HG02884 (cell line): ENCODE measurements around the gene POLA1.
A peak's percentile ranks its signal among the peaks of the same experiment; 100 is the strongest.

Experiments
- ATAC-seq: cut with Tn5 transposase; IDR thresholded peaks from one replicate; pipeline ENCODE4 v1.9.1; 2021; ENCODE audit warnings: mild to moderate bottlenecking, moderate library complexity; ENCODE audit not compliant: unreplicated experiment

POLA1 gene

DNA sequence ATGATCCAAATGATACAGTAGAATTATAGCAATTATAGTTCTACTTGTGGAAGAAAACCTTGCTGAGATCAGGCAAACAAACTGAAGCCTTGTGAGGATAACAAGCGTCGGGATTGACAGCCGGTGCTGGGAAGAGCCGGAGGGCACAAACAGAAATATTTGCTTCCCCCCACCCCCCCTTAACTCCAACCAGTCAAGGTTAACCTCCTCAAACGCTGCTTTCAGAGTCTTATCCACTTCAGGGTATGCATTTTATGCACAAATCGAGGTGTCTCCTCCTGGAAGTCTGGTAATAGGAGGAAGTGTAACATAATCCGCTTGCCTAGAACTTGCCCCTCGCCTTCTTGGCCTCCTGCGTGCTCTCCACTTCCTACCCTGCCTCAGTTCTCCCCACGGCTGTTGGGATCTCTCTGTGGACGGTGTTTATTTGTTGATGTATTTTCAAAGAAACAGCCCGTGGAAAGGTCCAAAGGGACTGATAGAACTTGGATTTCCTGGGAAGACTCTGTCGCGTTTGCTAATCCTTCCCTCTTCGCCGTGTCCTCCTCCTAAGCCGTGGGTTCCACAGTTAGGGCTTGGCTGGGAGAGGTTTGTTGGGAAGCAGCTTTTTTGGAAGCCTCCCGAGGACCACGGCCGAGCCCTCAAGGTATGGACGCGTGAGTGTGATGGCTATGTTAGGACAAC lies 326.1 kb downstream of the POLA1 start:
- no peak for ATAC-seq

DNA sequence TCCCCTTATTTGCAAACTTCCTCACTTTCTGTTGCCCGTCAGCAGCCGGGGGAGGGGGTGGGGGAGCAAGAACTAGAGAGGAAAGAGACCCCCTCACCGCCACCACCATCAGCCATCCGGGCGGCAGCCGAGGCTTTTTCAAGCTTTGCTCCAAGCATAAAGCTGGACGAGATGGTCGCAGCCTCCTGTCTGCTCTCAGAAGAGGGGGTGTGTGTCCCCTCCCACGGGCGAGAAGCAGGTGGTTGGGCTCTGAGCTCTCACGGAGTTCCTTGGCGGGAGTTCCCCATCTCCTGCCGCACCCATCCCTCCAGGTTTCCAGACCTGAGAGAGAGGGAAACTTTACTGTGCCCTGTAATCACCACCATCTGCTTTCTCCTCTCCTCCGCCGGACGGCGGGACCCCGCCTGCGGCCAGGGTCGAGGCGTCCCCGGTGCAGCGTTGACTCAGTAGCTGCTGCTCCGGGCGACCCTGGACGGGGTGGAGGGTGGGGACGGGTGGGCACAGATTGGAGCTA lies 326.7 kb downstream of the POLA1 start:
- peak; percentile 32 for ATAC-seq

DNA sequence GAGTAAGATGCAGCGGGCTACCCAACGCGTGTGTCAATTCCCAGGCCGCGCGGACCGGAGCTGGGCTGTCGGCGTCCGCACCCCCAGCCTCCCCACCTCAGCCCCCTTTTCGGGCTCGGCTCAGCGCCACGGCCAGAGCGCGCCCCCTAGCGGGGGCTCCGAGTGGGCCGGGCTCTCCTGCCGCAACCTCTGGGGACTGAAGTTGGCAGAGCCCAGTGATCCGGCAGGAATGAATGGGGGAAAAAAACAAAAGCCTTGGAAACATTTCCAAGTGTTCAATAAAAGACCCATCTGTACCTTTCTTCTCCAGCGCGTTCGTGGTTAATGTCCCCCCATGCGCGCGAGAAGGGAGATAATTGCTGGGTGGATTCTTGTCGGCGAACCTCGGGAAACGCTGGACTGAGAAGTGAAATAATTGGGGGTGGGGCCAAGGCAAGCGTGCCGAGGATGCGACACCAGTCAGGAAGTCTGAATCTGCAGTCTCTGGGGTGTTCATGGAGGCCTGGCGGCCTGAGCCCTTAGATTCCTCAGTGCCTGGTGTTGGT lies 327.3 kb downstream of the POLA1 start:
- peak; percentile 48 for ATAC-seq

DNA sequence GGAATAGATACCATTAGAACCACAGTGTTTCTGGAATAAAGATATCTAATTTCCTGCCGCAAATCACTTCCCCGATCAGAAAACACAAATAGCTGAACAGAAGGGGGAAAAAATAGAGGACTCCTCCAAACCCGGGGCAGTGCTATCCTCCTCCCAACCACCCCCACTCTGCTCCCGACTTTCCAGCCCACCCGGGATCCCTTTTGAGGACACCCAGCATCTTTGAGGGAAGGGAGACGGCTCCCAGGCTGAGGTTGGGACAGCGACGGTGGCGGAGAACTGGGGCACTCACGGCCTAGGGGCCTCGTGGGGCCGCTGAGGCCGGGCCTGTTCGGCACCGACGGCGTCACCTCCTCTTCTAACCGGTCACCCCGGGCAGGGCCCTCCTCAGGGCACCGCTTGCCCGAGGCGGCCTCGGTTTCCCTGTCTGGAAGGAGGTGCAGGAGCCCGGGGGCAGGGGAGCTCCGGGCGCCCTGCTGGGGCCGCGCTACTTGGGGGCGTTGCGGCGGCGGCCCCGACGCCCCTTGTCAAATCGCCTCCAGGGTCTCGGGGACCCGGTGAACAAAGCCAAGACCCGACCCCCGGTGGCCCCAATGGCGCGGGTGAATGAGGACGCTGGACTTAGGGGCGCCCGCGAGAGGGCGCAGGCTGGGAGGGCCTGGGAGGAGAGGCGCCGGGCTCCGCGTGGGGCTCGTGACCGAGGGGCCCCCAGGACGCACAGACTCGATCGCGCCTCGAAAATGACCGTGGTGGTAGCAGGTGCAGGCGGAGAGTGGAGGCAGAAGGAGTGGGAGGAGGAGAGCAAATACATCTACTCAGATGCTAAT lies 329.0 kb downstream of the POLA1 start:
- no peak for ATAC-seq

DNA sequence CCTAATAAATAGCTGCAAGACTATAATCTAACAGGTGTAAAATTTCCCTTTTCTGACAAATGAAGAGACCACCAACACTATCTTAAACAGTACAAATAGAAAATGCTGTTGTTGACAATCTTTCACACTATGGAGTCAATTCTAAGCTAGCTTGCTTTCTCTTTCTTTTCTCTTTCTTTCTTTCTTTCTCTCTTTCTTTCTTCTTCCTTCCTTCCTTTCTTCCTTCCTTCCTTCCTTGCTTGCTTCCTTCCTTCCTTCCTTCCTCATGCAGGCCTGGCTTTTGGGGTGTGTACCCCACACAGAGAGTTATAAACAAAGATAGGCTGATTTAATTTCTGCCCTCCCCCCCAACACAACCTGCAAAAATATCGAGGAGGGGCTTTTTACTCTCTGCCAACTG lies 330.2 kb downstream of the POLA1 start:
- ATAC-seq: no peak

DNA sequence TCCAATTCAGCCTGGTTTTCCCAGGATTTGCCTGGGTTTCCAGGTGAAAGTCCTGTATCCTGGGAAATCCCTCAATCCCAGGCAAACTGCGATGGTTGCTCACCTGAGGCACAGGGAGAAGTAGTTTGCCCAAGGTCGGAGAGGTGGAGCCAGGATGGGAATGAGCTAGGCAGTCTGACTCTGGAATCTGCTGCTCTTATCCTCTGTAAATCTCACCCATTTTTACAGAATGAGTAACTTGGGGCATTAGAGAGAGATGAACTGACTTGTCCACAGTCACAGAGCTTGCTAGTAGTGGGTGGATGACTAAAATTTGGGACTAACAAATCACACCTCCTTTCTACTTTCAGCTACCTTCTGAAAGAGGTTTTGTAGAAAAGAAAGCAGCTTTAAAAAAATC lies 331.9 kb downstream of the POLA1 start:
- no peak for ATAC-seq

DNA sequence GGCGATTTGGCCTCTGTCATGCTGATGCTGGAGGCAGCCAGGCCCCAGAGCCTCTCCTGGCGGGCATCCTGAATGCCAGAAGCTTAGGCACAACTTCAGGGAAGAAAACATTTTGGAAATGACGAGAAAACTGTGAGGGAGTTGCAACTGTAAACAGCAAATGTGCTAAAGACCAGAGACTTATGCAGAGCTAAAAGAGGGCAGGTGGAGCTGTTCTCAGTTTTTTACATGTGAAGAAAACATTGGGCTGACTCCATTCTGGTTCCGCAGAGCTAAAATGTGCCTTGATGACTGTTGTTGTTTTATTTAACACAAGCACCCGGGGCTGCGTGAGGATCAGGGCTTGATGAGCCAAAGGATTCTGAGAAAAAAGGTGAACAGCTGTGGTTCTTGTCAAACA lies 332.9 kb downstream of the POLA1 start:
- ATAC-seq: no peak

DNA sequence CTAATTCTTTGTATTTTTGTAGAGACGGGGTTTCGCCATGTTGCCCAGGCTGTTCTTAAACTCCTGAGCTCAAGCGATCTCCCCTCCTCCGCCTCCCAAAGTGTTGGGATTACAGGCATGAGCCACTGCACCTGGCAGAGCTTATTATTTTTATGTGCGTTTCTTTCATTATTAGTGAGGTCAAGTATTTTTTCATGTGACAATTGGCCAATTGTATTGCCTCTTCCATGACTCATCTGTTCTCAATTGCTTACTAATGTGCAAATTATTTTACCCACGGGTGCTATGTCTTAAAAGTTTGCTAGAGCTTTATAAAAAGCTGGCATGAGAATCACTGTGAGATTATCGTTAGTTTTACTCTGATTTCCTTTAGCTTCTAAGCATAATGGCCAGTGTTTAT lies 335.0 kb downstream of the POLA1 start:
- ATAC-seq: no peak

DNA sequence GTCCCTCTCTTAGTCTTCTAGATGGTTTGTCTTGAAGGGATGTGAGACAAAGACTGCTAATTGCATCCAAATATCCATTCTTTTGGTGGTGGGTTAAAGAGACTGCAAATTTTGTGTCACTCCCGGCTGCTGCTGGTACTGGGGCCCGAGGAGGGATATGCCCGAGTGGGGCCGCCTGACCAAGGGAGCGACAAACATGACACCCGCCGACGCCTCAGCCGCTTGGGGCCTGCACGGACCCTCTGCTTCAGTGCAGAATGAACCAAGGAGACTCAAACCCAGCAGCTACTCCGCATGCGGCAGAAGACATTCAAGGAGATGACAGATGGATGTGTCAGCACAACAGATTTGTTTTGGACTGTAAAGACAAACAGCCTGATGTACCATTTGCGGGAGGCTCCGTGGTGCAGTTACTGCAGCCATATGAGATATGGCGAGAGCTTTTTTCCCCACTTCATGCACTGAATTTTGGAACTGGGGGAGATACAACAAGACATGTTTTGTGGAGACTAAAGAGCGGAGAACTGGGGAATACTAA lies 335.6 kb downstream of the POLA1 start:
- ATAC-seq: no peak

DNA sequence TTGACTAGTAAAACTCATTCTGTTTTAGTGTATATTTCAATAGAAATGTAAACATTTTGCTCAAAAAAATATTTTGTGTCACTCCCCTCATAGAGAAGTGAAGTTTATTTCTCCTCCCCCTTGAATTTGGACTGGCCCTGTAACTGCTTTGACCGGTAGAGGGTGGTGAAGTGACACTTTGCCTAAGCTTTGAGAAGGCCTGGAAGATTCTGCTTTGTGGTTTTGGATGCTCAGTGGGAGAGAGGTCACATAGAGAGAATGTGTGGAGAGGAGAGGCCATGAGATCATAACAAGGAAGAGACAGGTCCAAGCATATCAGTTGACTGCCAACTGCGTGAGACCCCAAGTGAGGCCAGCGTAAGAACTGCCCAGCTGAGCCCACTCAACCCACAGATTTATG lies 341.2 kb downstream of the POLA1 start:
- no peak for ATAC-seq

DNA sequence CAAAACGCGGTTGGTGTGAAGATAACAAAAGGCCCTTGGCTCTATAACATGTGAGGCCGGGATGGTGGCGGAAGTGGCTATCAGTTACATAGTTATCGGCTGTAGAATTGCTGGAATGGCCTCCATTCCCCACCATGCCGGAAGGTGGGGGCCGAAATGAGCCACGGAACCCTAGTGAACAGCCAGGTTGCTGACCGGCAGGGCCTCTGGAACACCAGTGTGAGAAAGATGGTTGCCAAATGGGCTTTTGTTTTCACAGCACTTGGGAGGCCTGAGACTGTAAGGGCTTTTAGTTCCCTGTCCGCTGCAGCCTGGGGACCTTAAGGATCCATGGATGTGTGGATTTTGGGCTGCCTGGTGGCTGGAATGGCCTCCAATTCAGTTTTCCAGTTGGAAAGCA lies 345.3 kb downstream of the POLA1 start:
- no peak for ATAC-seq

DNA sequence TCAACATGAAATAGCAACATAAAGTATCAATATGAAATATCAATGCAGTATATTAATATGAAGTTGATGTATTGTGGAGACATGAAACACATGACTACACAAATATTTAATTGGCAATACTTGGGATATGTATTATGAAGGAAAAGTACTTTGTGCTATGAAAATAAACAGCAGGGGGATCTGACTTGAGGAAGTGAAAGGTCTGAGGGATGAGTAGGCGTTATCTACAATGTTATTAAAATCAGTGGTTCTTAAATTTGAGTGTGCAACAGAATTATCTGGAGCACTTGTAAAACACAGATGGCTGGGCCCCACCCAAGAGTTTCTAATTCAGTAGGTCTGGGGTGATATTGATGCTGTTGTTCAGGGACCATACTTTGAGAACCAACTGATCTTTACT lies 349.5 kb downstream of the POLA1 start:
- no peak for ATAC-seq
